GM19463 (cell line): Measurements from ENCODE around the gene NRDC.

ENCODE experiments used
- ATAC-seq: cut with Tn5 transposase; IDR thresholded peaks from one replicate; pipeline ENCODE4 v1.9.1; 2021; ENCODE audit warnings: mild to moderate bottlenecking, moderate library complexity; ENCODE audit not compliant: unreplicated experiment

Gene NRDC, protein sequence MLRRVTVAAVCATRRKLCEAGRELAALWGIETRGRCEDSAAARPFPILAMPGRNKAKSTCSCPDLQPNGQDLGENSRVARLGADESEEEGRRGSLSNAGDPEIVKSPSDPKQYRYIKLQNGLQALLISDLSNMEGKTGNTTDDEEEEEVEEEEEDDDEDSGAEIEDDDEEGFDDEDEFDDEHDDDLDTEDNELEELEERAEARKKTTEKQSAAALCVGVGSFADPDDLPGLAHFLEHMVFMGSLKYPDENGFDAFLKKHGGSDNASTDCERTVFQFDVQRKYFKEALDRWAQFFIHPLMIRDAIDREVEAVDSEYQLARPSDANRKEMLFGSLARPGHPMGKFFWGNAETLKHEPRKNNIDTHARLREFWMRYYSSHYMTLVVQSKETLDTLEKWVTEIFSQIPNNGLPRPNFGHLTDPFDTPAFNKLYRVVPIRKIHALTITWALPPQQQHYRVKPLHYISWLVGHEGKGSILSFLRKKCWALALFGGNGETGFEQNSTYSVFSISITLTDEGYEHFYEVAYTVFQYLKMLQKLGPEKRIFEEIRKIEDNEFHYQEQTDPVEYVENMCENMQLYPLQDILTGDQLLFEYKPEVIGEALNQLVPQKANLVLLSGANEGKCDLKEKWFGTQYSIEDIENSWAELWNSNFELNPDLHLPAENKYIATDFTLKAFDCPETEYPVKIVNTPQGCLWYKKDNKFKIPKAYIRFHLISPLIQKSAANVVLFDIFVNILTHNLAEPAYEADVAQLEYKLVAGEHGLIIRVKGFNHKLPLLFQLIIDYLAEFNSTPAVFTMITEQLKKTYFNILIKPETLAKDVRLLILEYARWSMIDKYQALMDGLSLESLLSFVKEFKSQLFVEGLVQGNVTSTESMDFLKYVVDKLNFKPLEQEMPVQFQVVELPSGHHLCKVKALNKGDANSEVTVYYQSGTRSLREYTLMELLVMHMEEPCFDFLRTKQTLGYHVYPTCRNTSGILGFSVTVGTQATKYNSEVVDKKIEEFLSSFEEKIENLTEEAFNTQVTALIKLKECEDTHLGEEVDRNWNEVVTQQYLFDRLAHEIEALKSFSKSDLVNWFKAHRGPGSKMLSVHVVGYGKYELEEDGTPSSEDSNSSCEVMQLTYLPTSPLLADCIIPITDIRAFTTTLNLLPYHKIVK

DNA sequence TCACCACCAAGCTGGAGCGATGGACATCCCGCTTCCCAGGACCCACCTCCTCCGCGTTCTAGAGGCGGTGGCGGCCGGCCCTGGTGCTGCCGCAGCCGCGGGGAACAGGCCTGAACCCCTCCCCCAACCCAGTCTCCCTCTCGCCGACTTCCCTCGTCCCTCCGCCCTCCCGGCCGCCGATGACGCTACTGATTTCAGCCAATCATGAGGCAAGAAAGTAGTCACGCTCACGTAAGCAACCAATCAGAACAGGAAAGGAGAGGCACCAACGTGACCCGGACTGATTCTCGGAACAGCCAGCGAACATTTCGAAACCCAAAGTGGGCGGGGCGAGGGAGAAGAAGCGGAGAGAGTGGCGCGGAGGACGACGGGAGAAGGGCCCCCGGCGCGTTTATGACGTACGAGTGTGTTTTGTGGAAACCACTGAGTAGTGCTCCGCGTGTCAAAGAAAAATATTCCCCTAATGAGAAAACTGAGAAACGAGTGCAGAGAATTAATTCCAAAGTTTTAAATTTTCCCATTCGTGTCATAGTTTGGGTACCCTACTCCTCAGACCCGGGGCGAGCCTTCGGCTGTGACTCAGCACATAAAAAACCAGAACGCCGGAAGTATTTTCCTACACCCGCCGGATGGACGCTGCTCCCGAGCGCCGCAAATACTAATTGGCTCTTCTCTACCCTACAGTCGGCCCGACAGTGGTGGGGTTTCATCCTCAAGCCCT lies at the start of gene NRDC:
TSS of gene NRDC (minus strand) at position 112 of the 721 bp plus-strand sequence. CDS start 112 bp downstream, outside the sequence.
- peak; percentile 94 for ATAC-seq

DNA sequence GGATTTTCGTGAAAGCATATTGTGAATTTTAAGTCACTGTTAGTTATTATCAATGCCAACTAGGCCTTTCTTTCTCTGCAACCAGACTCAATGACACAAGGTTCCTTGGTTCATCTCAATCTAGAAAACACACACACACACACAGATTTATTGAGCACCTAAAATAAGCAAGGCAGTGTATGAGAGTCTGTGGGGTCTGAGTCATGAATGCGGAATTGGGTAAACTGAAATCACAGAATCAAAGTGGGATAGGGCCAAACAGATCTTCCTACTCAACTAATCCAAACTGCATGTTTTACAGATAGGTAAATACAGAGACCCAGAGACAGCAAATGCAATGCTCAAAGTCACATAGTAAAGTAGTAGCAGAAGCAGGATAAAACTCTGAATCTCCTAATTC lies 48.5 kb upstream of the NRDC start:
- no peak for ATAC-seq

DNA sequence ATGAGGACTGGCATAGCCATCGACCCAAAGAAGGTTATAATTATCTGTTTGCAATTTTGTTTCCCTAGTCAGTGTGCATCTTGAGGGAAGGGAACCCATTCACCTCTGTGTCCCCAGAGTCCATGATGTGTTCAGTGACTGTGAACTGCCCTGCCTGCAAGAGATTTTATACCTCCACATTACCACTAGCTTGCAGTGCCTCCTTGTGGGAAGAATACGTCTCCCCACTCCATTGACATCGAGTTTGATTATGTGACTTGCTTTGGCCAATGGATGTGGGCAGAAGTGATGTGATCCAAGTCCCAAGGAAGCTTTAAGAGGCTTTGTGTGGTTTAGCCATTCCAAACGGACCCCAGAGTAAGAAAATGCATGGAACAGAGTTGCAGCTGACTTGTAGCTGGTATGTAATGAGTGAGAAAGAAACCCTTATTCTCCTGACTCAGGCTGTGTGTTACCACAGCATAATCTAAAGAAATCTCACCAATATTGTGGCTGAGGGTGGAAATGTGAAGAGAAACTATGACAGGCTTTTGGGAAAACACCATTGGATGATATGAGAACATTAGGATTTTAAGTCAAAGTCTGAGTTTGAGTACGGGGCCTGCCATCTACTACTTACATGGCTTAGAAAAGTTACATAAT lies 47.8 kb upstream of the NRDC start:
- ATAC-seq = no peak

DNA sequence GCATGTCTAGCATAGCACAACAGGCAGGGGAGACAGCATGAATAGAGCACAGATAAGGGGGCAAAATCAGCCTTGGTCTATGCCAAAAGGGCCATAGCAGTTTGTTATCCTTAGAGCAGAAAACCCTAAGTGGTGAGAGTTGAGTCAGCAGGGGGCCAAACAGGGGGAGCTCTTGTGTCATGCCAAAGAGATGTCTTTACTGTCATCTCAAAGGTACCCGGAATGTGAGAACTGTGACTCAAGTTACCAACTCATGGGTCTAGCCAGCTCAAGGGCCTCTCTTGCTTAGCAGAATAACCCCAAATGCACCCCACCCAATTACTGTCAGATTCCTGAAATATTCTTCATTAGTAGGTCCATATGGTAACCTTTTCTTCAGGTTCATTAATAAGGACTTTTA lies 45.9 kb upstream of the NRDC start:
- no peak for ATAC-seq

DNA sequence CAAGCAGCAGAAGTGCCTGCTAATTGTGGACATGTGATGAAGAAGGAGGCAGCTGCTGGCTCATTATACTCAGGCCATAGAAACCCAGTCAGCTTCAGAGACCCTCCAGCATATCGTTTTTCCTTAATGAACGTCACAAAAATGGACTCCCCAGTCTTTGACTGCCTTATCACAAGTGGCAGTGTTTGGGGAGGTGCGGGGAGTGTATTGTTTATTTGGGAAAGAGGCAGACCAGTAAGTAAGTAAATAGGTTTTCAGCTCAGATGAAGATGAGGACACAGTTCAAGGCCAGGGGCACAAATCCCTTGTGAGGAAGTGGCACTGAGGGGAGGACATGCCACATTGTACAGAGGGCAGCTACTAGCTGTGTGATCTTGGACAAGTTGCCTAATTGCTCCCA lies 43.5 kb upstream of the NRDC start:
- no peak for ATAC-seq

DNA sequence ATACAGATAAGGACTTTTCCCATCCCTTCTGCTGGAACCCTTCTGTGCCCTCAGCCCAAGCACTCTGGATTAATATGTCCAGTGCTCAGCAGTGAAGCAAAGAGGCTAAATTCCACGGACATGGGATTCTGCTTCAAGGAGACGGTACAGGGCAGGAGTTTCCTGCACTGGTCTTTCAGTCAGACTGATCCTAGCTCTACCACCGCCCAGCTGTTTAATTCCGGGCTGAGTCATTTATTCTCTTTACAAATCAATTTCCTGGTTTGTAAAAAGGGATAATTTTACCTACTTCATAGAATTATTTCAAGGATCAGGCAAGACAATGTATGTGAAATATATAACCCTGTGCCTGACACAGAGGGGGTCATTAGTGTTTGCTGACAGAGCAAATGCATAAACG lies 41.6 kb upstream of the NRDC start:
- ATAC-seq = no peak

DNA sequence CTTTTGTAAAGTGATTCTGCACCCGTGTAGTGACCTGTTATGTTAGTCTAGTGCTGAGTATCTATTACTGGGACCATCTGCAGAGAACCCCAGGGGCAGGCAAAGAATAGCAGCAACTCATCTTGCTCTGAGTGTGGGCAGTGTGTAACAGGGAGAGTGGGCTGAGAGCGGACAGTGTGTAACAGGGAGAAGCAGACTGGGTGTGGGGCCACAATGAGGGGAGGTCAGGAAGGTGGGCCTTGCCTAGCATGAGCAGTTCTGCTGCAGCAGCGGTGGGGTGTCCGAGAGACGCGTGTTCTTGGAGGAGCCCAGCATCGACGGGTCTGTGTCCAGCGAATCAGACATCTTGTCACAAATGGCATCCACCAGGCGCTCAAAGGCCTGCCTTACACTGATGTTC lies 41.2 kb upstream of the NRDC start:
- ATAC-seq = no peak

DNA sequence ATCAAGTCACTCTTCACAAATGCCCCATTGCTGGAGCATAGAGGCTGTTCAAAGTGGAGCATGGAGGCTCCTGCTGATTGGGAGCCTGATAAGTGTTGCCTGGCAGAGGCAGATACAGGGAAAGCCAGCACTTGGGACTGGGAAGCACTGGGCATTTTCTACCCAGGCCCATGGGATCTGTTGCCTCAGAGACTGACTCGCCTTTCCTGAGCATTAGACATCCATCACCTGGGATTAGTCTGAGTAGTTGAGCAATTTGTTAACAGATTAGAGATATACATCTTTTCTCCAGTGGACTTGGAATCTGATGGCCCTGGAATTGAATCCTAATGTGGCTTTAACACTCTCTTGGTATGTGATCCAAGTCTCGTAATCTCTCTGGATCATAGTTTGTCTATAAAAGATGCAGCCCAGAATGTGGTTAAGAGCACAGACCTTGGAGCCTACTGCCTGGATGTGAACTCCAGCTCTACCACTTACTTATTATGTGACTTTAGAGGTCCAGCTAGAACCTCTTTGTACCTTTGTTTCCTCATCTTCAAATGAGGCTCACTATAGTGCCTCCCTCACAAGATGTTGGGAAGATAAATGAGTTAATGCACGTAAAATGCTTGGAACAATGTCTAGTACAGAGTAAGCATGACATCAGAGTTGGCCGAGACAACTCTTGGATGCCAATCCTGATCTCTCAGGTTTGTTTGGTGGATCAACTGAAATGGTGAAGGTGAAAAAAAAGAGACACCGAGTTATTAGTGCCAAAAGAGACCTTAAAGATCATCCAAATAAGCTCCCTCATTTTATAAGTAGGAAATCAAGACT lies 38.3 kb upstream of the NRDC start:
- ATAC-seq = no peak

DNA sequence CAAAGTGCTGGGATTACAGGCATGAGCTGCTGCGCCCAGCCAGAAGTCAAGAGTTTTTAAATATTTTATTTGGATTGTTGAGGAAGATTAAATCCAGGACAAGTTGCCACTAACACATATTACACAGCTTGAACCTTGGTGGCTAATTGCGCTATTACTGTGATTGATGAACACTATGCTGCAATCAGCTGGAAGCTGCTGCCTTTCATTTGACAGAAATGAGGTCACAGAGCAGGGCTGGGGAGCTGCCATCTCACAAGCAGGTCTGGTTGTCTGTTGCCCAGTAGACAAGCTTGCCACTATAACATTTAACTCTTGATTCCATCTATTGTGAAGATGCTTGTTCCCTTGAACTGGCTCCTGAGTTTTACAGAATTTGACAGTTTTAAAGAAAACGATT lies 37.4 kb upstream of the NRDC start:
- no peak for ATAC-seq

DNA sequence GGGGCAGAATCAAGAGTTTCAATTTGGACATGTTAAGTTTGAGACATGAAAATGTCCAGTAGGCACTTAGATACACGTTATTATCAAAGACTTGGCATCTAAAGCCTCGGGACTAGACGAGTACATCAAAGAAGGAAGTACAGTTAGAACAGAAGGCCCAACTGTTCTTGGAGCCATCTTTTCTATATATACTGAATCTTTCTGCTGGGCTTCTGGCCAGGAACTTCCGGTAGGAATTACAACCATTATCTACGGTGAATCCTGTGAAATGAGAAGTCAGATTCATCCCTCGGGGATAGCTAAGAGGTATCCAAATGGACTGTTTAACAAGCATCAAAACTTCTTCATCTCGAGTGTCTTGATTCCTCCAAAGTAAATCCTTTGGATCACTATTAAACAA lies 34.4 kb upstream of the NRDC start:
- no peak for ATAC-seq

DNA sequence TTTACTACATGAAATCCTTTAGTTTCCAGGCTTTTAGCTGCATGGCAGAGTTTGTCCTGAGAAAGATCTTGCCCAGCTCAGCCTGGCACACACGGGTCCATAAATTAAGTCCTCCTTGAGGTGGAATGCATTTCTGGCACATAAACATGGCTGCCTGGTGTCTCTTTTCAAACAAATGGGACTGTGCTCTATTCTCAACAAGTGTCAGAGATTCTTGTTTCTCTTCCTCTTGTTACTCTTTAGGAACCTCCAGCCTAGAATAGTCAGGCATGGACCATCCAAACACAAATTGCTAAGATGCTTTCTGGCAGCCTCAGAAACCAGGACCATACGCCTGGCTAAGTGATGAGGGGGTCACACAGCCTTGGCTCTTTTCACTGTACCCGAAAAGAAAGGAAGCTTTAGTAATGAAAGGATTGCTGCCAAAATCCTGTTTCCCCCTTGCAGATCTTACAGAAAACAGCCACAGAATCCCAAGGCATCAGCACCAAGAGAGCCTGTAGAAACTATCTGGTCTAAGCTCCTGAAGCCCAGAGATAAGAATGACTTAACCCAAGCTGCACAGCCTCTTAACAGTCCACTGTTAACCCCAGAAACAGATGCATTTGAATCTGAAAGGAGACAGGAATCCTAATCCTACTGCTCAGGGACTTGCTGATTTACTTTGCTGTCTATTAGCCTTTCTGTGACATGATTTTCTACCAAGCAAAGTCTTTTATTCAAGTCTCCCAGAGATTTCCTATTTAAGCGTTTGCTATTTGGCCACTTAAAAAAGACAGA lies 31.9 kb upstream of the NRDC start:
- no peak for ATAC-seq

DNA sequence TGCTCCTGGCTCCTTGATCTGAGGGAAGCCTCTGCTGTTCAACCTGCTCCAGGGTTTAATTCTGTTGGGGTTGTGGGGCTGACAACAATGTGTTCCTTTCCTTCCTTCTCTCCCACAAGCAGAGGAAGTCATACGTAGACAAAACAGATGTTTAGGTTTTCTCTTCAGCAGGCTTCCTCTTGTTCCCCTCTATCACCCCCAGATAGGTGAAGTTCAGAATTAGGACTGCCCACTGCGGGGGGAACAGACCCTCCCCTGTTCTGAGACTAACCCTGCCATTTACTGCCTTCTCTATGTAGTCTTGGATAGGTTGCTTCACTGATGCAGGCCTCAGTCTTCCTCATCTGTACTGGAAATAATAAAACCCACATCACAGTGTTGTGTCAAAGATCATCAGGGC lies 30.0 kb upstream of the NRDC start:
- ATAC-seq = no peak

DNA sequence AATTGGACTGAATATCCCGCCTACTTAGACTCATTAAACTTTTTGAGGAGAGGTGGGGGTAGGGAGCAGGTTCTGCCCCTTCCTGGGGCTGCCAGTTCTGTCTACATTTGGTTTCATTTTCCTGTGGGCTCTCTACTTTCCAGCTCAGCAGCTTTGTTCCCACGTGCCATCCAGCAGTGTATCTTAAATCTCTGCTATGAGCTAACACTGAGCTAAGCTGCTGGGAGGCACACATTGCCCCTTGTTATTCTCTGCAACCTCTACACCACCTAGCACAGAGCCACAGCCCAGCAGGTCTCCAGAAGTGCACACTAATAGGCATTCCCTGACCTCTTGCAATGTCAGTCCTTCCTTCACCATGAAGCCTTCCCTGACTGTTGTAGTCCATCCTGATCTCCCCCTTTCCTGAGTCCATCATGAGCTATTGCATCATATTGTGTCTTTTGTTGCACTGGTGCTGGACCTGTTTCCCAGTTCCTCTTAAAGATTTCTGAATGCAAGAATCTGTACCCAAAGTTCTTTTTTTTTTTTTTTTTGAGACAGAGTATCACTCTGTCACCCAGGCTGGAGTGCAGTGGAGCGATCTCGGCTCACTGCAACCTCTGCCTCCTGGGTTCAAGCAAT lies 28.7 kb upstream of the NRDC start:
- ATAC-seq = no peak

DNA sequence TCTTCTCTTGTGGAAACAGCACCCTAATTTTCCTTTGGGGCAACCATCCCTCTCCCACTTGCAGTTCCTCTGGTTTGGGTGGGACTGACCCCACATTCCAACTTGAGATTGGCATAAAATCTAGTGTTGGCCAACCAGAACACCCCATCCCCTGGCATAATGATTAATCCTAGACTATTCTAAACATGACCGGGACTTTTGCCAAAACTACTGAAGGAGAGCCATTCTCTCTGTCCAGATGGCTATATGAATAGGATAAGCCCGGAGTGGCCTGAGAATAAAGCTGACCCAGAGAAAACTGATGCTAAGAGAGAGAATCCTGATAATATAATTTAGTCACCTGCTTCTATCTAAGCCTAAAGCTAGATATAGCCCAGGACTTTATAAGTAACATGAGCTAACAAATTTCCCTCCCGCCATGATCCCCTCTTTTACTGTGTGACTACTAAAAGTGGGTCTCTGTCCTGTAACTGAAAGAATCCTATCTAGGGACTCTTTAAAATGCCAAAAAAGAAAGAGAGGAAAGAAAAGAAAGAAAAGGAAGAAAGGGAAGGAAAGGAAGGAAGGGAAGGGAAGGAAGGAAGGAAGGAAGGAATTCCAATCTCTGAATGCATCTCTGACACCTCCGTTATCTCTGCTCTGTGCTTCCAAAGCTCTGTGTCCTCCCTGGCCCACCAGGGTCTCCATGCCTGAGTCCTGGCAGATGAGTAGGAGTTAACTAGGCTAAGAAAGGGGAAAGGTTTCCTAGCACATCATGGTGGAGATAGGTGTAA lies 28.0 kb upstream of the NRDC start:
- ATAC-seq = no peak

DNA sequence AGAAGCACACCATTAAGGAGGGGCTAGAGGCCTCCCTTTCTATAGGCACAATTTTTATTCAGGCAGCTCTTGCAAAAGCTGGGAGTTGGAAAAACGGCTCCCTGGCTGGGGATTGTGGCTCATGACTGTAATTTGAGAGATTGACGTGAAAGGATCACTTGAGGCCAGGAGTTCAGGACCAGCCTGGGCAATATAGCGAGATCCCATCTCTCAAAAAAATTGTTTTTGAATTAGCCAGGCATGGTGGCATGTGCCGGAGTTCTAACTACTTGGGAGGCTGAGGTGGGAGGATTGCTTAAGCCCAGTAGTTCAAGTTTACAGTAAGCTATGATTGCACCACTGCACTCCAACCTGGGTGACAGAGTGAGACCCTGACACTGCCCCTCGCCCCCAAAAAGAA lies 23.9 kb upstream of the NRDC start:
- ATAC-seq = no peak

DNA sequence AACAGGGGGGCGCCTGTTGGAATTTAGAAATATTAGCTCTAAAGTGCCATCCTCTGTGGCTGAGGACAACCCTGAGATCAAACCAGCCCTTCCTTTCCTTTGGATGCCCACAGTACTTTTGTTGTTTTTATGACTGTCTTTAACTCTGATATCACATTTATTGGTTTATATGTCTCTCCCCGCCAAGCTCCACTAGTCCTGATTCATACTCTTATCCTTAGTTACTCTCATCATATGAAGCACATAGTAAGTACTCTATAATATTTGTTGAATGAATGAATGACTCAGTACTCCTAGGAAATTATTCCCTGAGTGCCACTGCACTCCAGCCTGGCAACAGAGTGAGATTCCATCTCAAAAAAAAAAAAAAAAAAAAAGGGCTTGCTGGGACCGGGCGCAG lies 22.6 kb upstream of the NRDC start:
- no peak for ATAC-seq

DNA sequence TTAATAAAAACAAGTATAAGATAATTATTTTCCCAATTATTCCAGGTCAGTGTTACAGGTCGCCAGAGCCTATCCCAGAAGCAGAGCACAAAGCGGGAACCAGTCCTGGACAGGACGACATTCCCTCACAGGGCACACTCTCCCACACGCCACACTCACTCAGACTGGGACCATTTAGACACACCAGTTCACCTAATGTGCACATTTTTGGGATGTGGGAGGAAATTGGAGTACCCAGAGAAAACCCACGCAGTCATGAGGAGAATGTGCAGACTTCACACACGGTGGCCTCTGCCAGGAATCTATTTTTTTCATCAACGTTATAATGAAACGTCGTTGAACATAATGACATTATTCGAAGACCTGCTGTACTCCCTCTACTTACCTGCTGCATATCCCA lies 20.5 kb upstream of the NRDC start:
- ATAC-seq = no peak
